CD14-positive monocyte (primary cell): ENCODE measurements around the gene ADAMTS17. TPM values are rescaled to one million over a fixed set of nuclear protein-coding genes. Genes with fewer than 3 reads are reported as not detected.

ENCODE experiments used
- DNase-seq, 3 donors: peaks; one replicate each; pipeline ENCODE4 v3.0.0-alpha.2; 2011 to 2022
- H2AFZ ChIP-seq: 2 replicates; pipeline ENCODE4 v1.6.0; 2012; ENCODE audit warnings: mild to moderate bottlenecking, low read depth, low read length, inconsistent platforms; ENCODE audit not compliant: insufficient read depth, poor library complexity, severe bottlenecking
- H3K27ac ChIP-seq, 2 donors: 1 replicate in 1 of 2; 2 replicates in 1 of 2; pipeline ENCODE4 v1.5.1; 2012 to 2013; ENCODE audit warnings: low read length in 2 of 2, control low read depth in 1 of 2, inconsistent platforms in 1 of 2, low read depth in 1 of 2, mild to moderate bottlenecking in 1 of 2
- H3K27me3 ChIP-seq, 2 donors: one replicate each; pipeline versions ENCODE4 v1.6.0 to v1.6.1; 2011 to 2013; ENCODE audit warnings: low read length in 2 of 2; ENCODE audit not compliant: control insufficient read depth in 2 of 2, insufficient read depth in 2 of 2
- H3K36me3 ChIP-seq, 2 donors: replicated peaks in 1 of 2; 1 replicate in 1 of 2; 2 replicates in 1 of 2; pipeline versions ENCODE4 v1.5.1 to v1.6.1; 2012 to 2013; ENCODE audit warnings: low read length in 2 of 2, control low read depth in 1 of 2, inconsistent platforms in 1 of 2, mild to moderate bottlenecking in 1 of 2; ENCODE audit not compliant: insufficient read depth in 2 of 2, control insufficient read depth in 1 of 2
- H3K4me1 ChIP-seq, 2 donors: 1 replicate in 1 of 2; 2 replicates in 1 of 2; pipeline versions ENCODE4 v1.5.1 to v1.6.1; 2012 to 2013; ENCODE audit warnings: low read length in 2 of 2, control low read depth in 1 of 2, inconsistent platforms in 1 of 2, mild to moderate bottlenecking in 1 of 2, moderate library complexity in 1 of 2; ENCODE audit not compliant: insufficient read depth in 2 of 2, control insufficient read depth in 1 of 2
- H3K4me2 ChIP-seq: replicated peaks from 2 replicates; pipeline ENCODE3; 2012; ENCODE audit warnings: low read length, moderate library complexity, mild to moderate bottlenecking; ENCODE audit not compliant: poor library complexity, severe bottlenecking; ENCODE audit errors: extremely low read depth
- H3K4me3 ChIP-seq, 3 experiments: fragments of 200-600 bp in 1 of 3; sonication (generic) in 1 of 3; replicated peaks in 1 of 3; 1 replicate in 2 of 3; 2 replicates in 1 of 3; pipeline ENCODE4 v1.5.1; 2011 to 2013; ENCODE audit warnings: low read length in 3 of 3, mild to moderate bottlenecking in 3 of 3, control low read depth in 2 of 3, low read depth in 2 of 3, inconsistent platforms in 1 of 3, moderate library complexity in 1 of 3
- H3K79me2 ChIP-seq: 2 replicates; pipeline ENCODE4 v1.6.0; 2012; ENCODE audit warnings: mild to moderate bottlenecking, control low read depth, inconsistent platforms, low read length, moderate library complexity; ENCODE audit not compliant: insufficient read depth
- H3K9ac ChIP-seq: 2 replicates; pipeline ENCODE4 v1.6.0; 2017; ENCODE audit warnings: low read length, mild to moderate bottlenecking; ENCODE audit not compliant: insufficient read depth, poor library complexity, severe bottlenecking
- H3K9me3 ChIP-seq, 2 donors: replicated peaks in 1 of 2; 1 replicate in 1 of 2; 2 replicates in 1 of 2; pipeline versions ENCODE4 v1.5.1 to v1.6.1; 2012 to 2013; ENCODE audit warnings: low read length in 2 of 2, control low read depth in 1 of 2; ENCODE audit not compliant: control insufficient read depth in 1 of 2, insufficient read depth in 1 of 2
- H4K20me1 ChIP-seq: 2 replicates; pipeline ENCODE4 v1.6.0; 2012; ENCODE audit warnings: mild to moderate bottlenecking, low read length, control low read depth, moderate library complexity; ENCODE audit not compliant: insufficient read depth
- H3K27ac Mint-ChIP-seq, 7 donors: one replicate each; pipeline ENCODE4 v1.8.0; 2020; ENCODE audit warnings: mild to moderate bottlenecking in 7 of 7, mixed read lengths in 7 of 7, moderate library complexity in 6 of 7, inconsistent platforms in 2 of 7
- H3K27me3 Mint-ChIP-seq, 3 donors: one replicate each; pipeline ENCODE4 v1.8.0; 2021 to 2022; ENCODE audit warnings: low read depth in 3 of 3, mild to moderate bottlenecking in 3 of 3, mixed read lengths in 3 of 3, moderate library complexity in 3 of 3, inconsistent platforms in 1 of 3
- H3K36me3 Mint-ChIP-seq, 2 donors: one replicate each; pipeline ENCODE4 v1.8.0; 2020; ENCODE audit warnings: mixed read lengths in 2 of 2, inconsistent platforms in 1 of 2, mild to moderate bottlenecking in 1 of 2
- H3K4me1 Mint-ChIP-seq: one replicate; pipeline ENCODE4 v1.8.0; 2020; ENCODE audit warnings: mild to moderate bottlenecking, mixed read lengths
- H3K4me3 Mint-ChIP-seq, 2 donors: one replicate each; pipeline ENCODE4 v1.8.0; 2020; ENCODE audit warnings: mild to moderate bottlenecking in 2 of 2, mixed read lengths in 2 of 2, moderate library complexity in 1 of 2
- H3K9me3 Mint-ChIP-seq, 7 donors: one replicate each; pipeline ENCODE4 v1.8.0; 2020 to 2022; ENCODE audit warnings: mixed read lengths in 7 of 7, mild to moderate bottlenecking in 6 of 7, moderate library complexity in 6 of 7, inconsistent platforms in 2 of 7
- WGBS: methylation state at CpG from one replicate; pipeline ENCODE4 v1.1.5; 2013; ENCODE audit warnings: missing lambda C conversion rate; ENCODE audit not compliant: insufficient coverage; 5-methylcytosine and 5-hydroxymethylcytosine counted together
- intact Hi-C, 2 donors: fragments of 100-400 bp; cut with micrococcal nuclease; formaldehyde crosslinking; loops; one replicate each; pipeline versions ENCODE4 v1.15.0 to v1.15.1; 2023
- polyA plus RNA-seq, 3 donors: library from polyadenylated mRNA; depleted of rRNA in 1 of 3; unstranded in 2 of 3; stranded (reverse) in 1 of 3; fragments of 300-500 nt in 2 of 3; fragments of >200 nt in 1 of 3; fragmentation: Illumina TruSeq in 2 of 3; gene quantifications; 1 replicate in 2 of 3; 2 replicates in 1 of 3; pipeline ENCODE4 v1.2.3, GENCODE V29; 2012 to 2021
- TF ChIP-seq, protein P1 (sequence below): fragments of 200-600 bp; IDR thresholded peaks from one replicate; pipeline ENCODE4 v1.8.0; 2022; ENCODE audit warnings: antibody characterized with exemption, mild to moderate bottlenecking

ADAMTS17 gene
- polyA plus RNA-seq, 3 donors = 0.03 to 0.25 TPM; not detected in 1

GRCh38 chr15:100236981-100237720, 104.6 kb downstream of the ADAMTS17 start:
- Histone ChIP-seq H3K4me1 (no peaks in the 10 kb centered on the region), H2AFZ (no peak overlapping the region), H3K9ac (no peak overlapping the region), H3K27ac (no peak overlapping the region), H3K79me2 (no peaks in the 10 kb centered on the region), H3K27me3 (no peaks in the 10 kb centered on the region), H3K4me3 (no peak overlapping the region), H4K20me1 (no peaks in the 10 kb centered on the region), H3K36me3 (no peaks in the 10 kb centered on the region), H3K4me2 (no peak overlapping the region), H3K9me3 (peaks cover 4 to 23% of the 10 kb centered on the region in 2 donors)
- Mint-ChIP-seq H3K36me3 (no peaks in the 10 kb centered on the region), H3K27ac (peak overlapping the region in 1 of 7 donors; percentile 52), H3K9me3 (peaks cover 7 to 33% (median 8%) of the 10 kb centered on the region in 7 donors), H3K4me3 (no peak overlapping the region), H3K4me1 (no peaks in the 10 kb centered on the region), H3K27me3 (peaks cover 2 to 12% (median 2%) of the 10 kb centered on the region in 3 donors)
- TF ChIP-seq, protein P1, sequence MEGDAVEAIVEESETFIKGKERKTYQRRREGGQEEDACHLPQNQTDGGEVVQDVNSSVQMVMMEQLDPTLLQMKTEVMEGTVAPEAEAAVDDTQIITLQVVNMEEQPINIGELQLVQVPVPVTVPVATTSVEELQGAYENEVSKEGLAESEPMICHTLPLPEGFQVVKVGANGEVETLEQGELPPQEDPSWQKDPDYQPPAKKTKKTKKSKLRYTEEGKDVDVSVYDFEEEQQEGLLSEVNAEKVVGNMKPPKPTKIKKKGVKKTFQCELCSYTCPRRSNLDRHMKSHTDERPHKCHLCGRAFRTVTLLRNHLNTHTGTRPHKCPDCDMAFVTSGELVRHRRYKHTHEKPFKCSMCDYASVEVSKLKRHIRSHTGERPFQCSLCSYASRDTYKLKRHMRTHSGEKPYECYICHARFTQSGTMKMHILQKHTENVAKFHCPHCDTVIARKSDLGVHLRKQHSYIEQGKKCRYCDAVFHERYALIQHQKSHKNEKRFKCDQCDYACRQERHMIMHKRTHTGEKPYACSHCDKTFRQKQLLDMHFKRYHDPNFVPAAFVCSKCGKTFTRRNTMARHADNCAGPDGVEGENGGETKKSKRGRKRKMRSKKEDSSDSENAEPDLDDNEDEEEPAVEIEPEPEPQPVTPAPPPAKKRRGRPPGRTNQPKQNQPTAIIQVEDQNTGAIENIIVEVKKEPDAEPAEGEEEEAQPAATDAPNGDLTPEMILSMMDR = no peak
- WGBS = 78% methylated on average over 12 of the region's 15 CpGs
- DNase-seq = no peak
- intact Hi-C loops = no loop called here

DNA sequence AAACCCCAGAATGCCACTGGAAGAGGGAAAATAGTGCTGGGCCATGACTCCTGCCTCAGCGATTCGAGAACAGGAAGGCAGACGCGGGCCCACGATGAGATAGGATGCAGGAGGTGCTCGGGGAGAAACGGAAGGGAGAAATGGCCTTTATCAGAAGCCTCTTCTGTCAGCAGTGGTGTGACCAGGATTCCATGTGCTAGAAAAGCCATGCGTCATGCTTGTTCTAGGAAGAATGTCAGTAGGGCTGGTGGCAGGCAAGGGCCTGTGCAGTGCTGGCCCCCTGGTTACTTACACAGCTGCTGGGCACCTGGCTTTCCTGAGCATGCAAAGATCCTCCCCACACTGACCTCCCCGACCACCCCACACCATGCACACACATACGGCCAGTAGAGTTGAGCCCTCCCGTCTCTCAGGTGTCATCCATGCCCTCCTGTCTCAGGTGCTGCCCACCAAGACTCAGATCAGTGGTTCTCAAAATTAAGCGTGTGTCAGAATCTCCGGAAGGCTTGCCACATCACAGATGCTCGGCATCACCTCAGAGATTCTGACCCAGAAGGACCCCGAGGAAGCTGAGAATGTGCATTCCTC, 106.7 kb downstream of the ADAMTS17 start:
- DNase-seq = no peak
- Histone ChIP-seq H3K9ac (no peak overlapping the region), H3K27ac (no peak overlapping the region), H3K4me3 (no peak overlapping the region), H3K27me3 (no peaks in the 10 kb centered on the region), H3K4me2 (no peak overlapping the region), H3K4me1 (no peaks in the 10 kb centered on the region), H3K36me3 (no peaks in the 10 kb centered on the region), H4K20me1 (no peaks in the 10 kb centered on the region), H3K79me2 (no peaks in the 10 kb centered on the region), H2AFZ (no peak overlapping the region), H3K9me3 (peaks cover 4 to 16% of the 10 kb centered on the region in 2 donors)
- no peak overlapping the region for H3K27ac Mint-ChIP-seq
- H3K36me3 Mint-ChIP-seq = no peaks in the 10 kb centered on the region
- intact Hi-C loops = no loop called here
- peaks cover 2 to 23% (median 8%) of the 10 kb centered on the region in 7 donors for H3K9me3 Mint-ChIP-seq
- TF ChIP-seq, protein P1 = no peak
- H3K4me3 Mint-ChIP-seq = no peak overlapping the region
- peaks cover 2 to 10% (median 2%) of the 10 kb centered on the region in 3 donors for H3K27me3 Mint-ChIP-seq
- no peaks in the 10 kb centered on the region for H3K4me1 Mint-ChIP-seq
- 63% methylated on average over 15 of the region's 15 CpGs for WGBS
